Fibroblast of lung (primary cell): ENCODE measurements around the gene MTHFSD. TPM values are rescaled to one million over a fixed set of nuclear protein-coding genes. Genes with fewer than 3 reads are reported as not detected.

Experiments used
- DNase-seq, 2 donors: peaks; one replicate each; pipeline versions ENCODE4 v3.0.0 to v3.0.0-alpha.2; 2010; ENCODE audit warnings: low read depth in 2 of 2
- H2AFZ ChIP-seq: 2 replicates; pipeline ENCODE4 v1.5.1; 2012; ENCODE audit warnings: low read length, control low read depth, inconsistent platforms
- H3K27ac ChIP-seq: 2 replicates; pipeline ENCODE4 v1.5.1; 2011; ENCODE audit warnings: low read length, control low read depth; ENCODE audit not compliant: insufficient read depth
- H3K27me3 ChIP-seq: 2 replicates; pipeline ENCODE4 v1.5.1; 2011; ENCODE audit warnings: mild to moderate bottlenecking, low read length; ENCODE audit not compliant: control insufficient read depth, insufficient read depth
- H3K36me3 ChIP-seq: 2 replicates; pipeline ENCODE4 v1.5.1; 2011; ENCODE audit warnings: low read length; ENCODE audit not compliant: control insufficient read depth, insufficient read depth
- H3K4me1 ChIP-seq: 2 replicates; pipeline ENCODE4 v1.5.1; 2011; ENCODE audit warnings: low read length; ENCODE audit not compliant: control insufficient read depth, insufficient read depth; ENCODE audit errors: extremely low read depth
- H3K4me2 ChIP-seq: 2 replicates; pipeline ENCODE4 v1.5.1; 2011; ENCODE audit warnings: low read length, control low read depth; ENCODE audit not compliant: insufficient read depth; ENCODE audit errors: extremely low read depth
- H3K4me3 ChIP-seq, 4 experiments: fragments of 200-600 bp in 1 of 4; sonication (generic) in 1 of 4; replicated peaks in 1 of 4; 2 replicates each; pipeline ENCODE4 v1.5.1; 2011 to 2016; ENCODE audit warnings: low read length in 4 of 4, low read depth in 3 of 4, mild to moderate bottlenecking in 3 of 4, control low read depth in 2 of 4, inconsistent platforms in 1 of 4, mixed read lengths in 1 of 4; ENCODE audit not compliant: insufficient read depth in 1 of 4; ENCODE audit errors: control extremely low read depth in 1 of 4
- H3K79me2 ChIP-seq: 2 replicates; pipeline ENCODE4 v1.5.1; 2012; ENCODE audit warnings: mild to moderate bottlenecking, low read length, inconsistent platforms; ENCODE audit not compliant: control insufficient read depth, insufficient read depth
- H3K9ac ChIP-seq: 2 replicates; pipeline ENCODE4 v1.5.1; 2011; ENCODE audit warnings: mild to moderate bottlenecking, low read length, control low read depth; ENCODE audit not compliant: insufficient read depth
- H3K9me3 ChIP-seq: 2 replicates; pipeline ENCODE4 v1.5.1; 2012; ENCODE audit warnings: low read depth, low read length; ENCODE audit not compliant: control insufficient read depth, insufficient read depth
- H4K20me1 ChIP-seq: 2 replicates; pipeline ENCODE4 v1.5.1; 2011; ENCODE audit warnings: low read length; ENCODE audit not compliant: control insufficient read depth, insufficient read depth; ENCODE audit errors: extremely low read depth
- CTCF ChIP-seq, 2 donors: IDR thresholded peaks in 1 of 2; conservative IDR thresholded peaks in 1 of 2; 1 replicate in 1 of 2; 2 replicates in 1 of 2; pipeline ENCODE4 v1.5.1; 2011 to 2012; ENCODE audit warnings: low read length in 2 of 2, control low read depth in 1 of 2, inconsistent platforms in 1 of 2, low read depth in 1 of 2, mild to moderate bottlenecking in 1 of 2
- EZH2 ChIP-seq: IDR thresholded peaks from 2 replicates; pipeline ENCODE4 v1.5.1; 2012; ENCODE audit warnings: low read length, control low read depth, mild to moderate bottlenecking; ENCODE audit errors: missing control alignments
- polyA plus RNA-seq, 2 donors: library from polyadenylated mRNA; depleted of rRNA in 1 of 2; stranded (reverse) in 1 of 2; unstranded in 1 of 2; fragments of >200 nt; gene quantifications; 2 replicates each; pipeline ENCODE4 v1.2.1, GENCODE V29; 2011 to 2012; ENCODE audit warnings: missing spikeins in 1 of 2
- total RNA-seq: library from RNA; depleted of rRNA; stranded (reverse); fragments of >200 nt; gene quantifications from 2 replicates; pipeline ENCODE4 v1.2.1, GENCODE V29; 2014

Gene MTHFSD
- total and polyA plus RNA-seq, 2 donors (not counting 1 experiment from before 2014, with no cell fraction given) = 13.1 to 19.3 TPM

GRCh38 chr16:86515413-86515776 lies 39.6 kb downstream of the MTHFSD start:
- H3K79me2 ChIP-seq = peaks cover 85% of the 10 kb centered on the region
- DNase-seq = peak in 1 of 2 donors; percentile 54
- H4K20me1 ChIP-seq = peaks cover 5% of the 10 kb centered on the region
- TF ChIP-seq CTCF (conservative IDR thresholded peaks at IDR 0.05 in 1 of 2, IDR thresholded peaks at IDR 0.05 in 1 of 2; ENCODE audit: low read depth in 1 of 2, low read length in 2 of 2) (no peak), EZH2 (no peak)
- no peak overlapping the region for H2AFZ ChIP-seq
- H3K4me2 ChIP-seq = peak overlapping the region; percentile 96
- peak overlapping the region; percentile 95 to 99 (median 98) for H3K4me3 ChIP-seq
- no peaks in the 10 kb centered on the region for H3K9me3 ChIP-seq
- H3K36me3 ChIP-seq = peaks cover 43% of the 10 kb centered on the region
- peak overlapping the region; percentile 97 for H3K27ac ChIP-seq
- peak overlapping the region; percentile 87 for H3K9ac ChIP-seq
- peaks cover 20% of the 10 kb centered on the region for H3K4me1 ChIP-seq
- H3K27me3 ChIP-seq = no peaks in the 10 kb centered on the region

GRCh38 chr16:86514481-86515376 lies 40.3 kb downstream of the MTHFSD start:
- peak in 1 of 2 donors; percentile 68 for DNase-seq
- H3K27ac ChIP-seq = peak overlapping the region; percentile 97
- H3K36me3 ChIP-seq = peaks cover 43% of the 10 kb centered on the region
- H3K4me3 ChIP-seq = peak overlapping the region; percentile 95 to 99 (median 98)
- H3K4me1 ChIP-seq = peaks cover 17% of the 10 kb centered on the region
- H3K4me2 ChIP-seq = peak overlapping the region; percentile 96
- H2AFZ ChIP-seq = no peak overlapping the region
- peaks cover 85% of the 10 kb centered on the region for H3K79me2 ChIP-seq
- H3K9ac ChIP-seq = peak overlapping the region; percentile 87
- TF ChIP-seq EZH2 (no peak), CTCF (conservative IDR thresholded peaks at IDR 0.05 in 1 of 2, IDR thresholded peaks at IDR 0.05 in 1 of 2; ENCODE audit: low read depth in 1 of 2, low read length in 2 of 2) (no peak)
- no peaks in the 10 kb centered on the region for H3K9me3 ChIP-seq
- H4K20me1 ChIP-seq = peaks cover 5% of the 10 kb centered on the region
- H3K27me3 ChIP-seq = no peaks in the 10 kb centered on the region

- DNase-seq = no peak
These were observed 41.4 kb downstream of the MTHFSD start for GRCh38 chr16:86513471-86514277.

More at GRCh38 chr16:86513471-86514277, 41.4 kb downstream of the MTHFSD start:
- no peaks in the 10 kb centered on the region for H3K27me3 ChIP-seq
- H3K36me3 ChIP-seq = peaks cover 43% of the 10 kb centered on the region
- no peaks in the 10 kb centered on the region for H3K9me3 ChIP-seq
- peaks cover 15% of the 10 kb centered on the region for H3K4me1 ChIP-seq
- H3K9ac ChIP-seq = peak overlapping the region; percentile 94
- TF ChIP-seq CTCF (conservative IDR thresholded peaks at IDR 0.05 in 1 of 2, IDR thresholded peaks at IDR 0.05 in 1 of 2; ENCODE audit: low read depth in 1 of 2, low read length in 2 of 2) (no peak), EZH2 (no peak)
- peak overlapping the region; percentile 95 to 99 (median 98) for H3K4me3 ChIP-seq
- peaks cover 5% of the 10 kb centered on the region for H4K20me1 ChIP-seq
- H3K4me2 ChIP-seq = peak overlapping the region; percentile 96
- H3K79me2 ChIP-seq = peaks cover 83% of the 10 kb centered on the region
- peak overlapping the region; percentile 97 for H3K27ac ChIP-seq
- no peak overlapping the region for H2AFZ ChIP-seq
